ENCODE results near the gene CD37.
"Not testable (repeated sequence)": the region's sequence is repeated elsewhere in the genome, so short reads cannot be mapped to it uniquely, and the experiment has no call there.

- TF ChIP-seq, protein P1, sequence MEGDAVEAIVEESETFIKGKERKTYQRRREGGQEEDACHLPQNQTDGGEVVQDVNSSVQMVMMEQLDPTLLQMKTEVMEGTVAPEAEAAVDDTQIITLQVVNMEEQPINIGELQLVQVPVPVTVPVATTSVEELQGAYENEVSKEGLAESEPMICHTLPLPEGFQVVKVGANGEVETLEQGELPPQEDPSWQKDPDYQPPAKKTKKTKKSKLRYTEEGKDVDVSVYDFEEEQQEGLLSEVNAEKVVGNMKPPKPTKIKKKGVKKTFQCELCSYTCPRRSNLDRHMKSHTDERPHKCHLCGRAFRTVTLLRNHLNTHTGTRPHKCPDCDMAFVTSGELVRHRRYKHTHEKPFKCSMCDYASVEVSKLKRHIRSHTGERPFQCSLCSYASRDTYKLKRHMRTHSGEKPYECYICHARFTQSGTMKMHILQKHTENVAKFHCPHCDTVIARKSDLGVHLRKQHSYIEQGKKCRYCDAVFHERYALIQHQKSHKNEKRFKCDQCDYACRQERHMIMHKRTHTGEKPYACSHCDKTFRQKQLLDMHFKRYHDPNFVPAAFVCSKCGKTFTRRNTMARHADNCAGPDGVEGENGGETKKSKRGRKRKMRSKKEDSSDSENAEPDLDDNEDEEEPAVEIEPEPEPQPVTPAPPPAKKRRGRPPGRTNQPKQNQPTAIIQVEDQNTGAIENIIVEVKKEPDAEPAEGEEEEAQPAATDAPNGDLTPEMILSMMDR (IDR thresholded peaks at IDR 0.05; ENCODE audit: insufficient read depth, low read length, poor library complexity, severe bottlenecking) = not testable (repeated sequence)
- not testable (repeated sequence) for TF ChIP-seq EZH2phosphoT487 (conservative IDR thresholded peaks at IDR 0.05; ENCODE audit: low read length)
These were observed 38.0 kb downstream of the CD37 start for GRCh38 chr19:49373174-49373573.
